Osteocyte (in vitro differentiated cells): ENCODE results near the gene UBXN1. TPM values are rescaled to one million over a fixed set of nuclear protein-coding genes. Genes with fewer than 3 reads are reported as not detected.
A peak's percentile ranks its signal among the peaks of the same experiment; 100 is the strongest.

Experiments
- DNase-seq: peaks from one replicate; pipeline ENCODE4 v3.0.0; 2021; ENCODE audit warnings: mixed read lengths; ENCODE audit not compliant: unreplicated experiment; ENCODE audit errors: extremely low spot score
- H3K27ac Mint-ChIP-seq: one replicate; pipeline ENCODE4 v1.8.0; 2021; ENCODE audit warnings: mild to moderate bottlenecking, mixed read lengths; ENCODE audit not compliant: unreplicated experiment
- H3K27me3 Mint-ChIP-seq: one replicate; pipeline ENCODE4 v1.8.0; 2021; ENCODE audit warnings: mixed read lengths; ENCODE audit not compliant: unreplicated experiment
- H3K36me3 Mint-ChIP-seq: one replicate; pipeline ENCODE4 v1.8.0; 2021; ENCODE audit warnings: mixed read lengths; ENCODE audit not compliant: unreplicated experiment
- H3K4me1 Mint-ChIP-seq: one replicate; pipeline ENCODE4 v1.8.0; 2021; ENCODE audit warnings: mixed read lengths; ENCODE audit not compliant: unreplicated experiment
- H3K4me3 Mint-ChIP-seq: one replicate; pipeline ENCODE4 v1.8.0; 2021; ENCODE audit warnings: mild to moderate bottlenecking, moderate library complexity, mixed read lengths; ENCODE audit not compliant: unreplicated experiment
- H3K9me3 Mint-ChIP-seq: one replicate; pipeline ENCODE4 v1.8.0; 2021; ENCODE audit warnings: mixed read lengths; ENCODE audit not compliant: unreplicated experiment
- CTCF ChIP-seq: fragments of 200-600 bp; sonication (generic); IDR thresholded peaks from 2 replicates; pipeline ENCODE4 v1.5.0; 2021; ENCODE audit warnings: antibody characterized with exemption, mild to moderate bottlenecking, moderate library complexity
- total RNA-seq: library from RNA; stranded (reverse); gene quantifications from 2 replicates; pipeline ENCODE4 v1.2.1, GENCODE V29; 2021

The UBXN1 gene
- total RNA-seq, 1 donor from 2014 or later: 132 TPM

DNA sequence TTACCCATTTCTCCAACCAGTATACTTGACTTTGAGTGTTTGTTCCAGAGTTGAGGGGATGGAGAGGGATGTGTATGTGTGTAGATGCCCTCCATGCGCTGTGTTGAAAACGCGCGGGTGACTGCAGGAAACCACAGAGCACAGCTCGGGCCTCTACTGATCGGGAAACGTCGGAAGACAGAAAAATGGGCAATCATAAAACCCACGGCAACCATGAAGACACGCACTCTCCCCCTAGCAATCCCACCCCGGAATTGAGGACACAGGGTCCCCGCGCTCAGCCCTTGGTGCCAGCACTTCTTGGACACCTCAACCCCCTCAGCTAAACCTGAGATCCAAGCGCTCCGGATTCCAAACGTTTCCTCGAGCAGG lies 7.7 kb downstream of the UBXN1 start:
- Mint-ChIP-seq H3K9me3 (no peaks in the 10 kb centered on the region), H3K4me3 (peak overlapping the region; percentile 95), H3K36me3 (peaks cover 11% of the 10 kb centered on the region), H3K27me3 (no peaks in the 10 kb centered on the region), H3K4me1 (peaks cover 47% of the 10 kb centered on the region), H3K27ac (peak overlapping the region; percentile 94)
- no peak for TF ChIP-seq CTCF
- no peak for DNase-seq

DNA sequence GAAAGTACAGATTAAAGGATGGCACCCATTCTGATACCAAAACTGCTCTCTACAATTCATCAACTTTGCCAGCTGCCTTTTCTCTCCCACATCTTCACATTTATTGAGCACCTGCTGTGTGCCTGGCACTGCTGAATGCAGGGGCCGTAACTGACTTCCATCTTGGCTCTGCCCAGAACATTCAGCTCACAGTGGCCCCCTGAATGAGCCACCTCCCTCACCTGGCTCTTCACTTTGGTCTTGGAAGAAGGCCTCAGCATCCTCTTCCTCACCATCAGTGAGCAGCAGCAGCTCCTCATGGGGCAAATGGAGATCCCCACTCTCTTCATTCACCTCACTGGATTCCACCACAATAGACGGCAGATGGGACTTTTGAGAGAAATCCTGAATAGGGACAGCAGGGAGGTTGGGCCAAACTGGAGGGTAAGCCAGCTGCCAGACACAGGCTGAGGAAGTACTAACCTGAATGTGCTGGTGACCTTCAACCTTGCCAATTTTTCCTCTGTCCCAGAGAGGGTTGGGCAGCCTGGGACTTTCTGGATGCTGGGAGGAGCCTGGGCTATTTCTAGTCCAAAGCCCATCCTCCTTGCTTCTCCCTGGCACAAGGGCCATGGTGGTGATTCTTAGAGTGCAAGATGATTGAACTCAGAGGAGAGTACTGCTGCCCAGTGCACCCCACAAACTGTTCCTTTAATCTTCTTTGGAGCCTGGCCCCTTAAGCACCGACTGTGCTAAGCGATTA lies 9.3 kb downstream of the UBXN1 start:
- H3K36me3 Mint-ChIP-seq: peaks cover 4% of the 10 kb centered on the region
- no peak for DNase-seq
- H3K9me3 Mint-ChIP-seq: no peaks in the 10 kb centered on the region
- H3K4me3 Mint-ChIP-seq: peak overlapping the region; percentile 95
- no peaks in the 10 kb centered on the region for H3K27me3 Mint-ChIP-seq
- peaks cover 52% of the 10 kb centered on the region for H3K4me1 Mint-ChIP-seq
- TF ChIP-seq CTCF: no peak
- H3K27ac Mint-ChIP-seq: peak overlapping the region; percentile 94

DNA sequence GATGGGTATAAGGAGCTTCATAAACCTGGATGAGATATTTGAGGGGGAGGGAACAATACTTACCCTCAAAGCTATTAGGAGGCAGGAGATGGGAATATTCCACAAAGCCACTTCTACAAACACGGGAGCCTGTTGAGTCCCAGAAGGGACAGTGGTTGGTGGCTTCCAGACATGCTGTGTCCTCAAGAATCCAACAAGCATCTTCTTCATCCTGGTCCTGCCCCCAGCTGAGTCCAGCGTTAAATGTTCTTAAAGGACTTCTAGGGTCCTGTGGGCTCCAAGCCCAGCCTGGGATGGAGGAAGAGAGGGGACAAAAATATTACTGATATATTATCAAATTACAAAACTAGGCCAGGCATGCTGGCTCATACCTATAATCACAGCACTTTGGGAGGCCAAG lies 11.4 kb downstream of the UBXN1 start:
- Mint-ChIP-seq H3K4me3 (peak overlapping the region; percentile 91), H3K9me3 (no peaks in the 10 kb centered on the region), H3K27ac (peak overlapping the region; percentile 96), H3K27me3 (no peaks in the 10 kb centered on the region), H3K36me3 (peaks cover 11% of the 10 kb centered on the region), H3K4me1 (peaks cover 46% of the 10 kb centered on the region)
- no peak for TF ChIP-seq CTCF
- DNase-seq: no peak

- Mint-ChIP-seq H3K36me3 (peaks cover 10% of the 10 kb centered on the region), H3K27ac (peak overlapping the region; percentile 96), H3K4me3 (peak overlapping the region; percentile 91), H3K27me3 (no peaks in the 10 kb centered on the region), H3K4me1 (peaks cover 39% of the 10 kb centered on the region), H3K9me3 (no peaks in the 10 kb centered on the region)
- no peak for TF ChIP-seq CTCF
- no peak for DNase-seq
Observed at GRCh38 chr11:62666259-62666926, 12.5 kb downstream of the UBXN1 start.

- Mint-ChIP-seq H3K27me3 (no peaks in the 10 kb centered on the region), H3K4me1 (peaks cover 34% of the 10 kb centered on the region), H3K4me3 (peak overlapping the region; percentile 91), H3K9me3 (no peaks in the 10 kb centered on the region), H3K36me3 (peaks cover 10% of the 10 kb centered on the region), H3K27ac (peak overlapping the region; percentile 96)
- no peak for TF ChIP-seq CTCF
- no peak for DNase-seq
Observed at GRCh38 chr11:62665599-62666258, 13.1 kb downstream of the UBXN1 start.
